HCT116 (cell line): Measurements from ENCODE around the gene GOLGA6L2. TPM values are rescaled to one million over a fixed set of nuclear protein-coding genes. Genes with fewer than 3 reads are reported as not detected.

Experiments
- ATAC-seq: fragments of 200-7000 bp; cut with Tn5 transposase; 2 replicates; pipeline ENCODE4 v1.9.1; 2020; ENCODE audit warnings: mild to moderate bottlenecking, moderate library complexity
- BruUV-seq: library from RNA; stranded (reverse); fragments of 400-500 nt; replicated peaks from 2 replicates; lab custom pipeline; 2021; lab: Mats Ljungman, UMichigan
- CTCF ChIA-PET: fragments of 300-600 bp; sonication (Branson Sonifier 250); formaldehyde crosslinking; loops from one replicate; lab custom pipeline; 2021; ENCODE audit warnings: antibody characterized with exemption; lab: Charles Lee
- POLR2A ChIA-PET: fragments of 300-600, 350-600 bp; sonication (Branson Sonifier 250); formaldehyde crosslinking; loops from one replicate; lab custom pipeline; 2021; ENCODE audit warnings: antibody characterized with exemption; lab: Charles Lee
- RAD21 ChIA-PET, 2 experiments: fragments of 300-600 bp; sonication (Branson Sonifier 250); formaldehyde crosslinking; loops; one replicate each; lab custom pipeline; 2023; ENCODE audit warnings: low total read pairs in 2 of 2; ENCODE audit not compliant: uncharacterized antibody in 2 of 2, unreplicated experiment in 2 of 2, low non-redundant PET in 1 of 2; lab: Charles Lee
- DNase-seq: peaks from one replicate; pipeline ENCODE4 v3.0.0-alpha.2; 2010; ENCODE audit warnings: low read depth, low spot score
- H2AFZ ChIP-seq: fragments of 200-600 bp; shearing (Covaris generic), sonication (generic); 2 replicates; pipeline ENCODE4 v1.6.1; 2017; ENCODE audit warnings: low read depth, mixed run types, mixed read lengths, antibody characterized with exemption, low read length; ENCODE audit not compliant: poor library complexity, severe bottlenecking
- H3K27ac ChIP-seq: 2 replicates; pipeline ENCODE4 v1.5.1; 2012; ENCODE audit warnings: low read depth, low read length
- H3K27me3 ChIP-seq: fragments of 200-600 bp; sonication (generic); 2 replicates; pipeline ENCODE4 v1.6.1; 2016; ENCODE audit warnings: mixed run types, low read length, mixed read lengths; ENCODE audit not compliant: insufficient read depth
- H3K36me3 ChIP-seq, 2 experiments: fragments of 200-500 bp in 1 of 2; fragments of 200-600 bp in 1 of 2; sonication (Bioruptor generic) in 1 of 2; sonication (generic) in 1 of 2; 2 replicates each; pipeline versions ENCODE4 v1.5.1 to v1.6.1; 2014 to 2016; ENCODE audit warnings: low read length in 2 of 2, inconsistent platforms in 1 of 2, mixed read lengths in 1 of 2, mixed run types in 1 of 2; ENCODE audit not compliant: insufficient read depth in 2 of 2, control insufficient read depth in 1 of 2
- H3K4me1 ChIP-seq, 2 experiments: fragments of 200-600 bp in 1 of 2; sonication (generic) in 1 of 2; 2 replicates each; pipeline versions ENCODE4 v1.5.1 to v1.6.1; 2012 to 2017; ENCODE audit warnings: low read length in 2 of 2, inconsistent platforms in 1 of 2, mild to moderate bottlenecking in 1 of 2, mixed read lengths in 1 of 2, mixed run types in 1 of 2, moderate library complexity in 1 of 2; ENCODE audit not compliant: insufficient read depth in 2 of 2, control insufficient read depth in 1 of 2
- H3K4me2 ChIP-seq: fragments of 200-600 bp; sonication (generic); 2 replicates; pipeline ENCODE4 v1.6.1; 2017; ENCODE audit warnings: mixed run types, low read length, mixed read lengths
- H3K4me3 ChIP-seq, 2 experiments: fragments of 200-600 bp in 1 of 2; sonication (generic) in 1 of 2; replicated peaks in 1 of 2; 2 replicates each; pipeline ENCODE4 v1.5.1; 2011 to 2016; ENCODE audit warnings: low read length in 2 of 2, control low read depth in 1 of 2, low read depth in 1 of 2, mild to moderate bottlenecking in 1 of 2, mixed read lengths in 1 of 2, mixed run types in 1 of 2
- H3K79me2 ChIP-seq: fragments of 200-600 bp; sonication (generic); 2 replicates; pipeline ENCODE4 v1.6.1; 2017; ENCODE audit warnings: mild to moderate bottlenecking, mixed run types, low read length, moderate library complexity, mixed read lengths; ENCODE audit not compliant: insufficient read depth
- H3K9ac ChIP-seq: fragments of 200-600 bp; sonication (generic); 2 replicates; pipeline ENCODE4 v1.6.1; 2016; ENCODE audit warnings: low read length, mixed read lengths
- H3K9me2 ChIP-seq: fragments of 200-600 bp; sonication (generic), shearing (Covaris generic); 2 replicates; pipeline ENCODE4 v1.6.1; 2017; ENCODE audit warnings: mixed run types, mild to moderate bottlenecking, moderate library complexity; ENCODE audit not compliant: insufficient read depth
- H3K9me3 ChIP-seq, 2 experiments: fragments of 200-500 bp in 1 of 2; fragments of 200-600 bp in 1 of 2; sonication (Bioruptor generic) in 1 of 2; sonication (generic) in 1 of 2; 2 replicates each; pipeline ENCODE4 v1.6.1; 2014 to 2017; ENCODE audit warnings: low read length in 2 of 2, mixed read lengths in 2 of 2, inconsistent platforms in 1 of 2, low read depth in 1 of 2, mild to moderate bottlenecking in 1 of 2, mixed run types in 1 of 2, moderate library complexity in 1 of 2; ENCODE audit not compliant: control insufficient read depth in 1 of 2, insufficient read depth in 1 of 2
- H4K20me1 ChIP-seq: fragments of 200-600 bp; sonication (generic), shearing (Covaris generic); 2 replicates; pipeline ENCODE4 v1.6.1; 2017; ENCODE audit warnings: mixed run types, mild to moderate bottlenecking, moderate library complexity; ENCODE audit not compliant: insufficient read depth
- ATF3 ChIP-seq: IDR thresholded peaks from 2 replicates; pipeline ENCODE4 v1.6.1; 2012
- EGR1 ChIP-seq: IDR thresholded peaks from 2 replicates; pipeline ENCODE4 v1.6.1; 2012; ENCODE audit warnings: low read depth
- EZH2 ChIP-seq: fragments of 200-600 bp; sonication (generic); IDR thresholded peaks from 2 replicates; pipeline ENCODE4 v1.6.1; 2017; ENCODE audit warnings: antibody characterized with exemption, mixed run types
- EZH2phosphoT487 ChIP-seq: fragments of 200-600 bp; IDR thresholded peaks from 2 replicates; pipeline ENCODE4 v1.6.1; 2018; ENCODE audit warnings: antibody characterized with exemption, borderline replicate concordance
- FOSL1 ChIP-seq: IDR thresholded peaks from 2 replicates; pipeline ENCODE4 v1.6.1; 2012; ENCODE audit warnings: low read depth
- MAX ChIP-seq: IDR thresholded peaks from 2 replicates; pipeline ENCODE4 v1.6.1; 2012
- POLR2AphosphoS5 ChIP-seq: IDR thresholded peaks from 2 replicates; pipeline ENCODE4 v1.6.1; 2011; ENCODE audit warnings: mild to moderate bottlenecking, low read depth, low read length, moderate library complexity
- REST ChIP-seq: IDR thresholded peaks from 2 replicates; pipeline ENCODE4 v1.6.1; 2012; ENCODE audit warnings: low read depth
- SIN3A ChIP-seq: IDR thresholded peaks from 2 replicates; pipeline ENCODE4 v1.6.1; 2012; ENCODE audit warnings: low read depth
- SP1 ChIP-seq: IDR thresholded peaks from 2 replicates; pipeline ENCODE4 v1.6.1; 2012; ENCODE audit warnings: low read depth
- SRF ChIP-seq: IDR thresholded peaks from 2 replicates; pipeline ENCODE4 v1.6.1; 2012; ENCODE audit warnings: low read depth
- TCF7L2 ChIP-seq: IDR thresholded peaks from 2 replicates; pipeline ENCODE4 v1.7.0; 2011; ENCODE audit warnings: borderline replicate concordance, inconsistent platforms; ENCODE audit not compliant: insufficient read depth, insufficient read length; ENCODE audit errors: extremely low read depth
- intact Hi-C: fragments of 100-400 bp; cut with micrococcal nuclease; formaldehyde crosslinking; loops from 2 replicates; pipeline ENCODE4 v1.10.0; 2022
- total RNA-seq: library from RNA; stranded (reverse); gene quantifications from one replicate; pipeline ENCODE4 v1.2.1, GENCODE V29; 2021; ENCODE audit not compliant: unreplicated experiment
- TF ChIP-seq, protein P1 (sequence below): IDR thresholded peaks from 2 replicates; pipeline ENCODE4 v1.6.1; 2011; ENCODE audit warnings: mild to moderate bottlenecking, low read length, moderate library complexity; ENCODE audit not compliant: insufficient replicate concordance; ENCODE audit errors: extremely low read depth

GOLGA6L2 gene
- total RNA-seq, 1 experiment from 2014 or later = not detected

- no peaks in the 10 kb centered on the region for H3K4me1 ChIP-seq
- H2AFZ ChIP-seq = no peak overlapping the region
- ATAC-seq (no peak), DNase-seq (no peak)
- H4K20me1 ChIP-seq = no peaks in the 10 kb centered on the region
- H3K27ac ChIP-seq = no peak overlapping the region
- CTCF ChIA-PET = interaction anchor here (1.7 kb wide), 1 partner anchor 20 kb away, joined by 4 read pairs; no protein-coding TSS in a partner anchor
- no peaks in the 10 kb centered on the region for H3K9me3 ChIP-seq
- no peaks in the 10 kb centered on the region for H3K36me3 ChIP-seq
- no peak for TF ChIP-seq EZH2phosphoT487
- TF ChIP-seq SP1 = no peak
- TF ChIP-seq EZH2 = no peak
- TF ChIP-seq MAX = no peak
- no peak for TF ChIP-seq TCF7L2
- TF ChIP-seq, protein P1, sequence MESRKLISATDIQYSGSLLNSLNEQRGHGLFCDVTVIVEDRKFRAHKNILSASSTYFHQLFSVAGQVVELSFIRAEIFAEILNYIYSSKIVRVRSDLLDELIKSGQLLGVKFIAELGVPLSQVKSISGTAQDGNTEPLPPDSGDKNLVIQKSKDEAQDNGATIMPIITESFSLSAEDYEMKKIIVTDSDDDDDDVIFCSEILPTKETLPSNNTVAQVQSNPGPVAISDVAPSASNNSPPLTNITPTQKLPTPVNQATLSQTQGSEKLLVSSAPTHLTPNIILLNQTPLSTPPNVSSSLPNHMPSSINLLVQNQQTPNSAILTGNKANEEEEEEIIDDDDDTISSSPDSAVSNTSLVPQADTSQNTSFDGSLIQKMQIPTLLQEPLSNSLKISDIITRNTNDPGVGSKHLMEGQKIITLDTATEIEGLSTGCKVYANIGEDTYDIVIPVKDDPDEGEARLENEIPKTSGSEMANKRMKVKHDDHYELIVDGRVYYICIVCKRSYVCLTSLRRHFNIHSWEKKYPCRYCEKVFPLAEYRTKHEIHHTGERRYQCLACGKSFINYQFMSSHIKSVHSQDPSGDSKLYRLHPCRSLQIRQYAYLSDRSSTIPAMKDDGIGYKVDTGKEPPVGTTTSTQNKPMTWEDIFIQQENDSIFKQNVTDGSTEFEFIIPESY = no peak
- TF ChIP-seq FOSL1 = no peak
- POLR2A ChIA-PET = no interaction called here
- no TSS peak for BruUV-seq
- intact Hi-C loops = no loop called here
- RAD21 ChIA-PET = no interaction called here
- H3K4me3 ChIP-seq = no peak overlapping the region
- no peaks in the 10 kb centered on the region for H3K79me2 ChIP-seq
- H3K9ac ChIP-seq = no peak overlapping the region
- H3K9me2 ChIP-seq = no peaks in the 10 kb centered on the region
- no peak overlapping the region for H3K4me2 ChIP-seq
- H3K27me3 ChIP-seq = peaks cover 20% of the 10 kb centered on the region; the same call in 1 of the 2 replicates
These were observed 30.9 kb upstream of the GOLGA6L2 start for GRCh38 chr15:23477920-23478319.

DNA sequence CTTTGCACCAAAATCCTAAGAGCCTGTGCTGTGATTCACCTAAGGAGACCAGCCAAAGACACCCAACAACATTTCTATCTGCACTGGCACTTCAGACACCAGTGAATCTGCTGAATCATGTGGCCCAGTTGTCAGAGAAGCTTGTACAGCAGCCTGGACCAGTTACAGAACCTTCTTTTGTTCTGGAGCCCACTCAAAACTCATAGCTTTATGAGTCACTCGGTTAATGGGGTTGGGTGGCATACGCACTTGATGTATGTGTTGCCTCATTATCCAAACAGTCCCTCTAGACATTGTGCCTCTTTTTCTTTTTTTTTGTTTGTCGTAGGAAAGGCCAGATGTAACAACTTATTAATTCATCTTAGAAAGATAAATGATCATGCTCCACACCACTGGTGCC, 25.6 kb upstream of the GOLGA6L2 start:
- RAD21 ChIA-PET = no interaction called here
- TF ChIP-seq ATF3 (no peak), SP1 (no peak), FOSL1 (no peak), EZH2phosphoT487 (no peak), SRF (no peak), POLR2AphosphoS5 (no peak), EGR1 (no peak), SIN3A (no peak), REST (no peak)

More for the DNA sequence above, 25.6 kb upstream of the GOLGA6L2 start:
- H3K27ac ChIP-seq = no peak overlapping the region
- H2AFZ ChIP-seq = no peak overlapping the region
- H3K9me2 ChIP-seq = no peaks in the 10 kb centered on the region
- no peaks in the 10 kb centered on the region for H3K79me2 ChIP-seq
- no peak overlapping the region for H3K4me2 ChIP-seq
- H3K36me3 ChIP-seq = no peaks in the 10 kb centered on the region
- H3K4me3 ChIP-seq = no peak overlapping the region
- ChIA-PET CTCF (no interaction called here), POLR2A (no interaction called here)
- BruUV-seq = no TSS peak
- H3K27me3 ChIP-seq = peaks cover 4% of the 10 kb centered on the region; the same call in 1 of the 2 replicates
- DNase-seq = no peak
- H3K4me1 ChIP-seq = no peaks in the 10 kb centered on the region
- H3K9me3 ChIP-seq = no peaks in the 10 kb centered on the region
- ATAC-seq = no peak
- intact Hi-C loops = no loop called here
- no peak overlapping the region for H3K9ac ChIP-seq
- H4K20me1 ChIP-seq = no peaks in the 10 kb centered on the region
